COLO668 (cell line): ENCODE results near the gene UTP15.

Source experiments
- DNase-seq: peaks from one replicate; lab custom pipeline; 2025; ENCODE audit not compliant: unreplicated experiment; lab: John Stamatoyannopoulos, UW

The UTP15 gene

DNA sequence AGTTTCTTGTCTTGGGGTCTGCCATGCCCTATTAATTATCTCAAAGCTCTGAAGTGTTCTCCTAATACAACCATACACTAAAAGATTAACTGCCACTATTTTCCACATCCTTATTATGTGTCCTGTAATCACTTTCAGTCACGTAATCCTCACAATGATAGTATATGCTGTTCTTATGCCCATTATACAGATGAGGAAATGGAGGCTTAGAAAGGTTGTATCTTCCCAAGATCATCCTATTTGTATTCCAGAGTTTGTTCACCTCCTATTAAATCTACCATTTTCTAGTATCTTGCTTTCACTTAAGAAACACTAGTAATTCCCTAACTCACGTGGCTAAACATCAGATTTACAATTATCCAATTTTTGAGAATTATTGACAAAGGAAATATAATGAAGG, 57.5 kb downstream of the UTP15 start:
- DNase-seq, result no peak

DNA sequence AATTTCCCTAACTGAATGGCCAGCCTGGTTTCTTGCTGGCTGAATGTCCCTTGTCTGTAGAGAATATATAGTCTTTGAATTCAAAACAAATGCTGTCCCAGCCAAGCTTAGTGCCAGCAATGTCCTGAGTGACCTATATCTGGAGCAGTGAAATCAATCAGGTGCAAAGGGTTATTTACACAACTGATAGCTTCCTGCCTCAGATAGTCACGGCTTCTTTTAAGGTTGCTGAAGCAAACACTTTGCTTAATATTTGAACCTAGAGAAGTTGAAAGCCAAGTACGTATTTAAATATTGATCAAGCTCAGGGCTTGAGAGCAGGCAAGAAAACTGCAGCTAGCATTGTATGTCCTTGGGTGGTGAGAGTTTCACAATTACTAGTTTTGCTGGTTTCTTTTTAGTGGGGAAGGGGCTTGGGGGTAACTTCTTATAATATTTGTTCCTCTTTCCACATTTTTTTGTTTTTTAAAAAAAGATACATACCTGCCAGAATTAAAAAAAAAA, 58.4 kb downstream of the UTP15 start:
- no peak for DNase-seq

DNA sequence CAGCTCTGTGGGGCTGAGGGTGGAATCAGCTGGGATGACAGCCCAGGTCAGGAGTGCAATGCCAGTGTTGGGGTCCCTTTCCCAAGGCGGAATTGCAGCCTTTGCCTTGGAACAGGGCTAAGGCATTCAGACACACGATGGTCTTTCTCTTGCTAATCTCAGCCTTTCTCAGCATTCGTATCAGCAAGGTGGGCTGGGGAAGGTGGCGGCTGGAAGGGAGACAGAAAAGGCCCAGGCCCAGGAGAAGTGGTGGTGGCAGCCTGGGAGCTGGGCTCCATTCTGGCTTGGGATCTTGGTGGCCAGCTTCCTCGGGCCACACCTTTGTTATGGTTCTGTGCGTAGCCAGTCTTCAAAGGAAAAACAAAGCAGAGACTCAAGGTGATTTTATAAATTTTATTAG, 59.3 kb downstream of the UTP15 start:
- DNase-seq, result no peak

DNA sequence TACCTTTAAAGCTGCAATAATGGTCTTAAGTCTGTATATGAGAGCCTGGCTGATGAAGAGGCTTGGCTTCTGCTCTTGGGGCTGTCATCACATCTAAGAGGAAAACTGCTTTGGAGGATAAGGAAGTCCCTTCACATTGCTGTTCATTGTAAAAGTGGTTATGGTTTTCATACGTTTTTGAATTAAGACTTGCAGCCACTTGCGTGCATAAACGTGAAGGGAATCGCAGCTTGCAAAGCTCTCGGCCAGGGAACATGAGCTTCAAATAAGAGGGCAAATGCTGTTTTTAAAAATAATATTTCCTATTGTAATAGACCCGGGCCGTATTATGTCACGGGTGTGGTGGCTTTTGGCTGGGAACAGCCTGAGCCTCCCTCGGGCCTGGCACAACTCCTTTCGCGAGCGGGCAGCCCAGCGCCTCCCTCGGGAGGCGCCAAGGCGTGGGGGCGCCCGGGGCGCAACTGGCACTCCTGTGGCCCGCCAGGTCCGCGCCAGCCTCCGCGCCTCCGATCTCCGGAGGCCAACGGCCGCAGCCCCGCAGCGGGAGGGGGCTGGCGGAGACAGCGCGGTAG, 59.9 kb downstream of the UTP15 start:
- DNase-seq, result no peak

DNA sequence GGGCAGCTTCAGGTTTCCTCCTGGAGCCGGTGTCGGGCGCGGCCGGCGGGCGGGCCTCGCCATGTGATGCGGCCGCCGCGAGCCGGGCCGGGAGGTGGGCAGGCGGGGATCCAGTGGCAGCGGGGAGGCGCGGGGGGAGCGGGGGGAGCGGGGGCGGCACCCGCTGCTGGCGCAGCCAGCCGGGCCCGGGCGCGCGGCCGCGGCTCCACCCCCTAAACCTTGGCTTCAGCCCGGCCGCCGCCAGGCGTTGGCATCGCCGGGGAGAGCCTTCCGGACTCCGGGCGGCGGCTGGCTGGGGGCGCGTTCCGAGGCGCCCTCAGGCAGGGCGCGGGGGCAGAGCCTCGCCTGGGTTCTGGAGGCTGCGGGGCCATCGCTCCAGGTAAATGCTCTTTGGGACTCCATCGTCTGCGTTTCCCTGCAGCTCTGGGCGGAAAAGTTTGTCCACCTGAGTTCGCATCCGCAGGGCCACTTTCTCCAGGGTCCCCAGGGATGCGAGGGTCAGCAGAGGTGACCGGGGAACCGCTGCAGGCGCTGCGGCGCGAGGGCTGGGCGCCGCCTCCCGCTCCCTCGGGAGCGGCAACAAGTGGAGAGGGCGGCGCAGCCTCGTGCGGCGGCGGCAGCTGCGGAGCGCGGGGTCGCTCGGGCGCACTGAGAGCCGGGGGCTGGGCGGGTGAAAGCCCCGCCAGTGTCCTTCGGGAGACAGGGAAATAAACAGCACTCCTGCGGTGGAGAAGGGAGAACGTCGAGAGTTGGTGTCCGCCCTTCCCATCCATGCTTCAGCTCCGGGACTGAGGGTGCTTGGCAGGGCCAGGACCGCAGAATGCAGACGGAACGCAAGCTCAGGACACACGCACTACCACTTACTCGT, 60.6 kb downstream of the UTP15 start, which contains the start of gene ARHGEF28:
ARHGEF28 (plus strand) TSS at position 253 of the 868 bp plus-strand sequence. CDS start 58,656 bp downstream, outside the sequence.
- DNase-seq, result peak; percentile 85

DNA sequence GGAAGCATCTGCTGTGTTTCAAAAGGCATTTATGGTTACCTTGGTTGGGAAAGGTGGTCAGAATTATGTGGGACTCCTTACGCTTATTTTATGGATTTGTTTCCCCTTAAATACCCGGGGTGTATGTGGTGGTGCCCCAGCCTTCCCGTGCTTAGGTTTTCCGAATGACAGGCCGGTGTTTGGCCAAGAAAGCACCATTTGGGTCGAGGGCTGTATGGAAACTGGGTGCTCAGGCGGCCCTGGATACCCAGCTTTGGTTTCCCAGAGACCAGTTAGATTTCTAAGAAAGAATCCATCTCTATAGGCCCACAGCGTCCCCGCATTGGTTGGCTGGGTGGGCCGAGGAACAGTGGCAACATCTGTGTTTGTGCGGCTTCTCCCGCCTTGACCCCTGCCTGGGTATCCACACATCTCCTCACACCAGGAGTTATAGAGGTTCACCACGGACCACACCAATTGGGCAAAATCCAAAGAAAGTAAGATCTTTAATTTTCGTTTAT, 61.3 kb downstream of the UTP15 start:
- no peak for DNase-seq

DNA sequence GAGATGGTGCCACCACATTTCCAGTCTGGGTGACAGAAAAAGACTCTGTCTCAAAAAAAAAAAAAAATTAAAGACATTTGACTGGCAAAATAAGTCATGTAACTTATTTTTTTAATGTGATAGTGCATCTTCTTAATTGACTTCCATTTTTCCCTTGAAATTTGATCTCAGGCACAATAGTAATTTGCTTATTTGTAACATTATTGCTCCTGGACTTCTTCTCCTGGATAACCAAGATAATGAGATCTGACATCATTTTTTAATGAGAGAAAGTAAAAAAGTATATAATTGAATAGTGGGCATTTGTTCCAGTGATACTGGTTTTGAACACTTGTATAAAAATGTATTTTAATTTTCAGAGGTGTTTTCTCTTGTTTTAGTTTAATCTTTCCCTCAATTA, 63.9 kb downstream of the UTP15 start:
- no peak for DNase-seq

DNA sequence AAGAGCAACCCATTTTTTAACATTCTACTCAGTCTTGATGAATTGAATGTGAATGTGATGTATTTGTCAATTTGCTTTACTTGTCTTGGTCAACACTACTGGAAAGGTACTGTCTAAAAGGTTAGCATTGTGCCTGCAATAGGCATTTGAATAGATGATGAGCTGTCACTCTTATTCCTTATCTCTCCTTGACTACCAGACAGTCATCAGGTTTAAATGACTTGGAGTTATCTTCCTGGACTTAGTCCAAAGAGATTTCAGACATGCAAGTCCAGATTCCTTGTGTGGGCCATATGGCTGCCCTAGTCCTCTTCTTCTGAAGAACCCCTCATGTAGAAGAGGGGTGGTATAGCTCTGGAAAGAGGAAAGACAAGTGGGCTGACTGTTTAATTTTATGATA, 65.2 kb downstream of the UTP15 start:
- DNase-seq, result no peak

DNA sequence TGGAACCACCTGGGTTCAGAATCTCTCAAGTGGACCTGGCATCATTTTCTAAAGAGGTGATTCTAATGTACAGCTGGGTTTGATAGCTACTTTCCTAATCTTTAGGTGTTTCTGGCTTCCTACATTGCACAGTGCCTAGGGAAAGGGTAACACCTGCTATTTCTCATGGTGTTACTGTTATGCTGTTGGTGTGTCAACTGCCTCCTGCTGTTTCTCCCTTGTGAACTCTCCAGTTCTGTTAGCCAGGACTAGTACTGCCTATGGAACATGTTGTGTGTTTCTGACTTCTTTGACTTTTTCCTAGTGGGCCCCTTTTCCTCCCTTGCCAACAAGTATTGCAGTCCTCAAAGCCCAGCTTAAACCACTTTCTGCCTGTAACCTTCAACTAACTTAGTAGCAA, 66.0 kb downstream of the UTP15 start:
- no peak for DNase-seq
